ENCODE data around the gene SMU1.

The SMU1 gene

DNA sequence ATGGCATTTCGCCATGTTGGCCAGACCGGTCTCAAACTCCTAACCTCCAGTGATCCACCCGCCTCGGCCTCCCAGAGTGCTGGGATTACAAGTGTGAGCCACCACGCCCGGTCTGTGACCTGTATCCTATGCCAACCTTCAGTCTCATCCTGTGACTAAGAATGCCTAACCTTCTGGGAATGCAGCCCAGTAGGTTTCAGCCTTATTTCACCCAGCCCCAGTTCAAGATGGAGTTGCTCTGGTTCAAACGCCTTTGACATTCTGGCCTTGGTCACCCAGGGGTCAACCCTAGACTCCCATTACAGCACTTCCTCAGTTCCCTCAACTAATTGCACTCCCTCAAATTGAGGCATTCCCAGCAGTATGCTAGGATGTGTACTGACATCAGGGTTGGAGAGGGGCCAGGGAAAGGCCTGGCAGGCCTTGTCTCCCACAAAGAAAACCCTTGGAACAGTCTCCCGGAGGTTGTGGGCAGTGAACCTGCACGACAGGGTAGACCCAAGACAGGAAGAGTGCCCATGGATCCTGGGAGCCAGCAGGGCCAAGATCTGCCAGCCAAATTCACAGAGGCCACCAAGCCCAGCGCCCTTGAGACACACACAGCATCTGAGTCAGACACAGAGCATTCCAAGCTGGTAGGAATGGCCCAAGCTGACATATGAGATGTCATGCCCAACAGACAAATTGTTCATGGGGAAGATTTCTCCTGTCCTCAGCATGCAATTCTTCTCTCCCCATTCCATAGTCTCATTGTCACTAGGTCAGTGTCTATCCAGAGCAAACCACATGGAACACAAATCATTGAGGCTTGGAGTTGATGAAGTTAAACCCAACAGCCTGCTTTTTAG is 24.9 kb upstream of the SMU1 start:
- no peaks in the 10 kb centered on the region for H3K9me3 ChIP-seq (ENCODE audit: control insufficient read depth, insufficient read depth, low read depth, low read length)
- no peak for TF ChIP-seq ZNF843 (tag by site-specific recombination; IDR thresholded peaks at IDR 0.05)
- no peak for TF ChIP-seq ZNF555 (tag by site-specific recombination; conservative IDR thresholded peaks at IDR 0.05)
- no peak for TF ChIP-seq ZNF624 (tag by site-specific recombination; IDR thresholded peaks at IDR 0.05)
- TF ChIP-seq HOXA7 (CRISPR knock-in tag; IDR thresholded peaks at IDR 0.05; ENCODE audit: borderline replicate concordance) = no peak
- no peak for TF ChIP-seq BCL11B (tag by site-specific recombination; IDR thresholded peaks at IDR 0.05; ENCODE audit: low read depth)
- TF ChIP-seq ZNF596 (tag by site-specific recombination; IDR thresholded peaks at IDR 0.05) = no peak
- ChIA-PET POLR2A (no interaction called here), CTCF (interaction anchor here (0.6 to 0.7 kb wide), 2 partner anchors 26 to 39 kb away, joined by 3 to 5 read pairs; no protein-coding TSS in a partner anchor)
- H3K4me1 ChIP-seq (ENCODE audit: control insufficient read depth, insufficient read depth, low read length) = no peaks in the 10 kb centered on the region
- H3K36me3 ChIP-seq (ENCODE audit: control insufficient read depth in 2 of 2, insufficient read depth in 1 of 2, low read length in 2 of 2) = no peaks in the 10 kb centered on the region
- H3K27ac ChIP-seq (ENCODE audit: extremely low read depth, low read depth, low read length) = no peak overlapping the region
- no peak overlapping the region for H3K4me3 ChIP-seq (ENCODE audit: low read depth, low read length)

DNA sequence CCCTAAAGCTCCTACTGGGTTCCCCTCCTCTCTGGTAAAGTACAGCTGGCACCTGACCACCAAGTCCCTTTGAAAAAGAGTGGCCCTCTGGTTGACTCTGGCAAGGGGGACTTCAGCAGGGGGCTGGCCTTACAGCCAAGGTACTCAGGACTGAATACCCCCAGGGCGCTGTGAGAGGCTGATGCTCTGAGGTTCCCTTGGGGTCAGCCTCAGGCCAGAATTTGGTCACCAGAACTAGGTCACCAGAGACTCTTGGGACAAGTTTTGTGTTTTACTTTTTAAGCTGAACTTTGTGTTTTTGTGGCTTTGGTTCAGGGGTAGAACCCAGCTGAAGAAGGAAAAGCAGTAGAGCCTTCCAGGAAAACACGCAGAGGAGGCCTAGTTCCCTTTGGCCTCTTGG is 23.3 kb upstream of the SMU1 start:
- Histone ChIP-seq H3K27ac (ENCODE audit: extremely low read depth, low read depth, low read length) (no peak overlapping the region), H3K9me3 (ENCODE audit: control insufficient read depth, insufficient read depth, low read depth, low read length) (no peaks in the 10 kb centered on the region), H3K4me1 (ENCODE audit: control insufficient read depth, insufficient read depth, low read length) (no peaks in the 10 kb centered on the region), H3K4me3 (ENCODE audit: low read depth, low read length) (no peak overlapping the region), H3K36me3 (ENCODE audit: control insufficient read depth in 2 of 2, insufficient read depth in 1 of 2, low read length in 2 of 2) (no peaks in the 10 kb centered on the region)
- TF ChIP-seq, protein P1, sequence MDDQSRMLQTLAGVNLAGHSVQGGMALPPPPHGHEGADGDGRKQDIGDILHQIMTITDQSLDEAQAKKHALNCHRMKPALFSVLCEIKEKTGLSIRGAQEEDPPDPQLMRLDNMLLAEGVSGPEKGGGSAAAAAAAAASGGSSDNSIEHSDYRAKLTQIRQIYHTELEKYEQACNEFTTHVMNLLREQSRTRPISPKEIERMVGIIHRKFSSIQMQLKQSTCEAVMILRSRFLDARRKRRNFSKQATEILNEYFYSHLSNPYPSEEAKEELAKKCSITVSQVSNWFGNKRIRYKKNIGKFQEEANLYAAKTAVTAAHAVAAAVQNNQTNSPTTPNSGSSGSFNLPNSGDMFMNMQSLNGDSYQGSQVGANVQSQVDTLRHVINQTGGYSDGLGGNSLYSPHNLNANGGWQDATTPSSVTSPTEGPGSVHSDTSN (CRISPR knock-in tag; IDR thresholded peaks at IDR 0.05) = no peak
- TF ChIP-seq KLF9 (tag by site-specific recombination; IDR thresholded peaks at IDR 0.05; ENCODE audit: low read depth) = no peak
- TF ChIP-seq TCF7L2 (IDR thresholded peaks at IDR 0.05; ENCODE audit: borderline replicate concordance, low read depth, low read length) = no peak
- no peak for TF ChIP-seq ZNF621 (tag by site-specific recombination; IDR thresholded peaks at IDR 0.05)
- TF ChIP-seq ZNF623 (tag by site-specific recombination; IDR thresholded peaks at IDR 0.05) = no peak
- TF ChIP-seq, protein P2, sequence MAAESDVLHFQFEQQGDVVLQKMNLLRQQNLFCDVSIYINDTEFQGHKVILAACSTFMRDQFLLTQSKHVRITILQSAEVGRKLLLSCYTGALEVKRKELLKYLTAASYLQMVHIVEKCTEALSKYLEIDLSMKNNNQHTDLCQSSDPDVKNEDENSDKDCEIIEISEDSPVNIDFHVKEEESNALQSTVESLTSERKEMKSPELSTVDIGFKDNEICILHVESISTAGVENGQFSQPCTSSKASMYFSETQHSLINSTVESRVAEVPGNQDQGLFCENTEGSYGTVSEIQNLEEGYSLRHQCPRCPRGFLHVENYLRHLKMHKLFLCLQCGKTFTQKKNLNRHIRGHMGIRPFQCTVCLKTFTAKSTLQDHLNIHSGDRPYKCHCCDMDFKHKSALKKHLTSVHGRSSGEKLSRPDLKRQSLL (tag by site-specific recombination; IDR thresholded peaks at IDR 0.05) = no peak
- no peak for TF ChIP-seq ZFHX2 (tag by site-specific recombination; conservative IDR thresholded peaks at IDR 0.05)
- no peak for TF ChIP-seq WT1 (tag by site-specific recombination; IDR thresholded peaks at IDR 0.05)
- no peak for TF ChIP-seq HOXC10 (CRISPR knock-in tag; IDR thresholded peaks at IDR 0.05)
- no peak for TF ChIP-seq ZNF16 (tag by site-specific recombination; IDR thresholded peaks at IDR 0.05; ENCODE audit: low read depth)
- no peak for TF ChIP-seq PRDM1 (tag by site-specific recombination; IDR thresholded peaks at IDR 0.05)
- no peak for TF ChIP-seq ZNF701 (tag by site-specific recombination; IDR thresholded peaks at IDR 0.05)
- TF ChIP-seq MZF1 (tag by site-specific recombination; IDR thresholded peaks at IDR 0.05; ENCODE audit: borderline replicate concordance) = no peak
- no peak for TF ChIP-seq ZNF169 (tag by site-specific recombination; IDR thresholded peaks at IDR 0.05)
- no peak for TF ChIP-seq SETDB1 (IDR thresholded peaks at IDR 0.05; ENCODE audit: insufficient read length, low read length)
- POLR2A ChIA-PET = interaction anchor here (1.3 kb wide), 1 partner anchor 67 kb away, joined by 4 read pairs; the partner anchor contains the start of gene B4GALT1
- CTCF ChIA-PET = interaction anchor here (0.5 to 0.6 kb wide), 3 partner anchors 12 to 164 kb away, joined by 3 to 4 read pairs (median 3); no protein-coding TSS in a partner anchor
